IPS-11a (cell line): Measurements from ENCODE around the gene HOXD3.

Source experiments
- H3K4me3 ChIP-seq: one replicate; pipeline ENCODE4 v1.5.1; 2013; ENCODE audit warnings: low read depth, low read length, control low read depth

Gene HOXD3

GRCh38 chr2:176174824-176175708, 18.0 kb downstream of the HOXD3 start:
- no peak overlapping the region for H3K4me3 ChIP-seq

GRCh38 chr2:176175709-176176607, 18.9 kb downstream of the HOXD3 start:
- no peak overlapping the region for H3K4me3 ChIP-seq

DNA sequence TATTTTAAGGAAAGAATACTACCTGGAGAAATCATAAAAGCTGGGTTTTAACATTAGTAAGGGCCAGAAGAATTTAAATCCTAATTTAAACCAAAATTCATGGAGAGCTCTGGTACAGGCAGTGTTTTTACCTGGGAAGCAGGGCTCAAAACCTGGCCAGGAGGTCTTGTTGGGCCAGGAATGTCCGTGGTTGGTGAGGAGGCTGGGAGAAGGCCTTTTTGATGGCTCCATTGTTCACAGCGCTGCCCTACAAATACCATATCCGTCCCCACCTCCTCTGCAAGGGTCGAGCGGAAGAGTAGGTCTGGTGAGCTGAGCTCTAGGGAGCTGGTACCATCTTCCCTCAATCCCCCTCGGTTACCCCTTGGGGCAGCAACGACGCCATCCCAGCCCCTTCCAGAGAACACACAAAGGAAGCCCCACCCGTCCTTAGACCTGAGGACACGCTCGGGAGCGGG, 20.5 kb downstream of the HOXD3 start:
- peak overlapping the region; percentile 47 for H3K4me3 ChIP-seq

DNA sequence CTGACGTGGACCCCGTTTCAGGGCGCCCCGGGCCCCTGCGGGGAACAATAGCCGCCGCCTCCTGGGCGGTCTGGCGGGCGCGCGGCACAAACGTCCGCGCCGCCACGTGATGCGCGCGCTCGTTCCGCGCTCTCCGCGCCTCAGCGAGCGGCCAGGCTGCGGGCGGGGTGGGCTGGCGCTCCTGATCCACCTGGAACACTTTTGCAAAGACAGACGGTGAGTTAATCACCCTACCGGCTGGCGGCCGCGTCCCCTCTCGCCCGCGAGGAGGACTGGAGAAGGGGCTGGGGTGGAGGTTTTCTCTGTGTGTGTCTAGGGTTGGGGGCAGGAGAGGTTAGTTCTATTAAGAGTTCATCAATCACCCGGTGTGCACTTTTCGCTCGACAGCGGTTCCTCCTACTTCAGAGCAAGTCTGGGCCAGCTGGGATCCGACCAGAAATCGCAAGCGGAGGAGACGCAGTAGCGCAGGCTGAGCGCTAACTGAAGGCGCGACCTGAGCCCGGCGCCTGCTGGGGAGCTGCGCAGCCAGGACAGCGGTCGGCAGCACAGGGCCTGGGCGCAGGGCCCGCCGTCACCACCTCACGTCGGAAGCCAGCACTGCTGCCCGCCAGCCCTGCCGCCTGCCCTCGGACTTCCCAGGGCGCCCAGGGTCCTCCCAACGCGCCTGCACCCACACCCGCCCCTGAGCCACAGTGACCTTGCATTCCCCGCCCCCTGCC, 21.1 kb downstream of the HOXD3 start:
- H3K4me3 ChIP-seq = peak overlapping the region; percentile 47

- H3K4me3 ChIP-seq = no peak overlapping the region
Measured at GRCh38 chr2:176178757-176179295, 21.7 kb downstream of the HOXD3 start.

- no peak overlapping the region for H3K4me3 ChIP-seq
Measured at GRCh38 chr2:176181551-176181950, 24.4 kb downstream of the HOXD3 start.

GRCh38 chr2:176182671-176183070, 25.6 kb downstream of the HOXD3 start:
- H3K4me3 ChIP-seq = no peak overlapping the region

GRCh38 chr2:176184749-176185148, 27.6 kb downstream of the HOXD3 start:
- no peak overlapping the region for H3K4me3 ChIP-seq

DNA sequence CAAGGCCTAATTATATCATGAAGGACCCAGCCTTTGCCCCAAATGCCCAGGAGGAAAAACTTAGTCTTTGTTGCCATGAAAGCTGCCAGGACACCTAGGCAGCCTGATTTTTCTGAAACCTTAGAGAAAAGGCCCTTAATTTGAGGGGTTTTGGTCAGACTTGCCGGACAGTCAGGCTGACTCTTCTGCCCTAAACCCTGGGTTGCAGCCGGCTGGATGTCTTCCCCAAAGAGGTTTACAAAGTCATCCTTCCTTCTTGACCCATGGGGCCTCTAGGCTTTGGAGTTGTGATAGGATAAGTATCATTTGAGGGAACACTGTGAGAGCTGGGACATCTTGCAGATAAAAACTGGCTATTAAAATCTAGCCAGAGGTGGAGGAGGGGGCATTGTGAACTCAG, 28.9 kb downstream of the HOXD3 start:
- no peak overlapping the region for H3K4me3 ChIP-seq

DNA sequence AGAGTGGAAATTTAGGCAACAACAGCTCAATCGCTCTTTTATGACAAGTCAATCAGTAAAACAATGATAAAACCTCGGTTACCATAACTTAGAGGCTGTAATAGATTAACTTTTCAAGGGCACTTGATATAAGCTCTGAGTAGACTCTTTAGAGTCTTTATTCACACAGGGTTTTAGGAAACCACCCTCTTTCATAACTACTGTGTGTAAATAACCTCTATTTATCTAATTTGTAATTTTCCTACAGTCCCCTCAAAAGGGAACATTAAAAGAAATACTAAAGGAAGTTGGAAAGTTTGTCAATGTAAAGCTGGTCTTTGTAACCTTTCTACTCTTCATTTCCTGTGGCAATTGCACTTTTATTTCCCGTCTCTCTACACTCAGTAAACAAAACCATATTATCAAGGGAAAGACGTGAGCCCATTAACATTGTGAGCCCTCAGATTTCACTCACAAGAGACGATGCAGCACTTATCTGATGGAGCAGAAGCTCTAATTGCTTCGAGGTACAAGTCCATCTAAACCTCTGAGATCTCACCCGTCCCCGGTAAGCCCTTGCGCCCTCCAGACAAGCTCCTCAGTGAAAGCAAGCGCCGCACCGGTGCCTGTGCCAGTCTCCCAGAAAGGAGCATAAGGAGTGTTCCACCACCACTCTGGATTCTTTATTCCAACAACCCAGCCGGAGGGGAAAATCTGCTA, 30.2 kb downstream of the HOXD3 start:
- H3K4me3 ChIP-seq = no peak overlapping the region

DNA sequence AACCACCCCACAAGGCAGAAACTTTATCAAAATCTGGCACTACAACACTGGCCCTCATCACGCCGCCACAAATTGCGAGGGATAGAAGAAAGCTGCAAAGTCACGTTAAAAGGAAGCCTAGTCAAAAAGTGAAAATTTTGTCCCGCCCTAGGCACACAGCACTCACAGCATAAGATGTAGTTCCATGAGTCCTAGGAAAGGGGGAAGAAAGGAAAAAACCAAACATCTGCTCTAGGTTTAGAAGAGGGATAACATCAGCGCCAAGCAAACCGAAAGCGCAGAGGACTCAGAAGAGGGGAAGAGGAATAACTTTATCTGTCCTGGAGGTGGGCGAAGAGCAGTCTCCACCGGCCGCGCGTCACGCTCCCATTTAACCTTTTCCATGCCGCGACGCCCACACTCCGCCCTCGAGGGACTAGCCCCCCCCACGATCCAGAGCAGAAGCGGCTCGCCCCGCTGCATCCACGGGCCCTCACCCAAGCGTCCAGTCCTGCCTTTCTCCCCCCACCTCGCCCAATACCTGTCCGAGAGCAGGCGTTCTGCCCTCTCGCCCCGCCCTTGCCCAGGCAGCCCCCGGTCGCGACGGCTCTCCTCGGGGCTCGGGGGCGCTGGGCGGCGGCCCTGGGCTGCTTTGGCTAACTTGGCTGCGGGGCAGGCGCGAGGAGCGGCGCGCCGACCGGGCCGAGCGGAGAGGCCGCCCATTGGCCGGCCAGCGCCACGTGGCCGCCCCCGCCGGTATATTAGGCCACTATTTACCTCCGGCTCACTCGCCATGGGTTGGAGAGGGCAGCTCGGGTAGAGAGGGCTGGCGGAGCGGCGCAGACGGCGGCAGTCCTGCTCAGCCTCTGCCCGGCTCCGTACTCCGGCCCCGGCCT, 31.0 kb downstream of the HOXD3 start, which contains the start of gene HOXD1:
HOXD1 (plus strand) TSS at position 770 of the 875 bp plus-strand sequence. CDS start 134 bp downstream, outside the sequence.
- H3K4me3 ChIP-seq = peak within 1 kb of the TSS; percentile 14

DNA sequence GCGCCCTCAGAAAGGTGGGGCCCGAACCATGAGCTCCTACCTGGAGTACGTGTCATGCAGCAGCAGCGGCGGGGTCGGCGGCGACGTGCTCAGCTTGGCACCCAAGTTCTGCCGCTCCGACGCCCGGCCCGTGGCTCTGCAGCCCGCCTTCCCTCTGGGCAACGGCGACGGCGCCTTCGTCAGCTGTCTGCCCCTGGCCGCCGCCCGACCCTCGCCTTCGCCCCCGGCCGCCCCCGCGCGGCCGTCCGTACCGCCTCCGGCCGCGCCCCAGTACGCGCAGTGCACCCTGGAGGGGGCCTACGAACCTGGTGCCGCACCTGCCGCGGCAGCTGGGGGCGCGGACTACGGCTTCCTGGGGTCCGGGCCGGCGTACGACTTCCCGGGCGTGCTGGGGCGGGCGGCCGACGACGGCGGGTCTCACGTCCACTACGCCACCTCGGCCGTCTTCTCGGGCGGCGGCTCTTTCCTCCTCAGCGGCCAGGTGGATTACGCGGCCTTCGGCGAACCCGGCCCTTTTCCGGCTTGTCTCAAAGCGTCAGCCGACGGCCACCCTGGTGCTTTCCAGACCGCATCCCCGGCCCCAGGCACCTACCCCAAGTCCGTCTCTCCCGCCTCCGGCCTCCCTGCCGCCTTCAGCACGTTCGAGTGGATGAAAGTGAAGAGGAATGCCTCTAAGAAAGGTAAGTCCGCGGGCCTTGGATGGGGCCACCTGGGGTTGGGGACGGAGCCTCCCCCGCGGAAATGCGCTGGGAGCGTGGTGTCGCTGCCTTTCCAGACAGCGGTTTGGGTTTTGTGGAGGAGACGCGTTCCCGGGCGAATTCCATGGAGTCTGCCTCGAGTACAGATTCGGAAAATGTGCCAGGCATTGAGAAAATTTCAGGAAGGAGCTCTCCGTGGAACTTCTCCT, 31.9 kb downstream of the HOXD3 start:
- peak overlapping the region; percentile 14 for H3K4me3 ChIP-seq

GRCh38 chr2:176189681-176190641, 32.9 kb downstream of the HOXD3 start:
- H3K4me3 ChIP-seq = no peak overlapping the region

DNA sequence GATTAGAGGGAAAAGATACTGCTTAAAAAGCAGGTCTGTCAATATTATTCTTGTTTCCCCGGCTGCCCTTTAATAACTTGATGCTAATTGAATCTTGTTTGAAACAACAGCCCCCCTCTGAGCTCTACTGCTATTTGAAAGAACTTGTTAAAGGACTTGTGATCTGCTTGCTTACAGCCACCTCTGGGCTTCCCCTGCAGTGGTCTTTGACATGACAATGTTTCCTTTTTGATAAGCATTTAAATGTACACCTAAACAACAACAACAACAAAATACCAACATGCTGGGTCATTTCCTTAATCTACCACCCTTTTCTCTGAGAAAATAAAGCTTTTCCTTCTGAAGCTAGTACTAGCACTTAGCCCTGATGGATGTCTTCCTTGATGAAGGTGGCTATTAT, 35.2 kb downstream of the HOXD3 start:
- H3K4me3 ChIP-seq = no peak overlapping the region

DNA sequence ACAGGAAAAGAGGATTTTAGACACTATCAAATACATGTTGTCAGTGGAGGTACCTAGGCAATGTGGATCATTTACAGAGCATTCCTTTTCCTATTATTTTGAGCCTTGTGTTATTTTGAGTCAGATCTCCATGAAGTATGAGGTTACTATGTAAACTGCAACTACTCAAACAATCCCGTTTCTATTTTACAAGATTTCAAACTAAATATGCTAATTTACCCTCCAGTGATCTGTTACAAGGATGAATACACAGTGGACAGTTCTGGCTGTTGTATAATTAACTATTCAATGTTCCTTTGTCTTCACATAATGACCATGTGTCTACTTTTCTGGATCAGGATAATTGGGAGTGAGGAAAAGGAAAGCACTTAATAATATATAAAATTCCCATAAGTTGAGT, 35.9 kb downstream of the HOXD3 start:
- H3K4me3 ChIP-seq = no peak overlapping the region

DNA sequence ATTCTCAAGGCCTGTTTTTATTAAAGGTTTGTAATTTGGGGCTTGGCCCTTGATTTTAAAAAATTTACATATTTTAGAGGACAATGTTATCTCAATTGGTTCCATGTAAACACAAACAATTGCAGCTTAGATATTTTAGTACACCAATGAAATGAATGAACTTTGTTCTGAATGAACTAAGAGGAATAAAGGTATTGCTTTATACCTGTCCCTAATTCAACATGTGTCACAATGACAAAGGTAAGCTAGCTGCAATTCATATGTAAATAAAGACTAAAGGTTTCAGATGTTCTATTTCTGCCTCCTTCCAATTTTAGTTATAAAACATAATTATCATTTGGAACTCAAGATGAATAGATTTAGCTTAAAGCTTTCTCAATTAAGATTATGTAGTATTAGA, 42.8 kb downstream of the HOXD3 start:
- H3K4me3 ChIP-seq = no peak overlapping the region

- H3K4me3 ChIP-seq = no peak overlapping the region
Measured at GRCh38 chr2:176200971-176201370, 43.9 kb downstream of the HOXD3 start.
